Dedifferentiated amniotic fluid mesenchymal stem cell (primary cell): Measurements from ENCODE around the gene USP49.

ENCODE experiments used
- DNase-seq: peaks from one replicate; pipeline ENCODE4 v3.0.0-alpha.2; 2016; ENCODE audit errors: extremely low spot score

The USP49 gene

GRCh38 chr6:41757931-41758640, 137.1 kb downstream of the USP49 start:
- DNase-seq = no peak

GRCh38 chr6:41757271-41757670, 137.9 kb downstream of the USP49 start:
- DNase-seq = no peak

GRCh38 chr6:41756354-41756753, 138.8 kb downstream of the USP49 start:
- no peak for DNase-seq

GRCh38 chr6:41755895-41756294, 139.3 kb downstream of the USP49 start:
- no peak for DNase-seq

- DNase-seq = no peak
Observed at GRCh38 chr6:41750374-41750773, 144.8 kb downstream of the USP49 start.

GRCh38 chr6:41748542-41748941, 146.6 kb downstream of the USP49 start:
- DNase-seq = no peak

- DNase-seq = no peak
Observed at GRCh38 chr6:41748102-41748477, 147.1 kb downstream of the USP49 start.

- no peak for DNase-seq
Observed at GRCh38 chr6:41747256-41748101, 147.7 kb downstream of the USP49 start, which contains the start of gene PGC. TSS of gene PGC (minus strand) at chr6:41747397. CDS start at chr6:41747334, 63 bp downstream.

- DNase-seq = no peak
Observed at GRCh38 chr6:41746107-41746506, 149.1 kb downstream of the USP49 start.

- DNase-seq = no peak
Observed at GRCh38 chr6:41744236-41744787, 150.9 kb downstream of the USP49 start.

GRCh38 chr6:41743406-41744235, 151.6 kb downstream of the USP49 start:
- DNase-seq = no peak

- DNase-seq = no peak
Observed at GRCh38 chr6:41741625-41742490, 153.3 kb downstream of the USP49 start.

GRCh38 chr6:41740366-41741162, 154.6 kb downstream of the USP49 start:
- DNase-seq = no peak
